ENCODE results near the gene SLC37A4. TPM values are rescaled to one million over a fixed set of nuclear protein-coding genes. Genes with fewer than 3 reads are reported as not detected.
A peak's percentile ranks its signal among the peaks of the same experiment; 100 is the strongest.

Gene SLC37A4
- total RNA-seq, 2 experiments from 2014 or later, result 5.2 to 6.6 TPM

DNA sequence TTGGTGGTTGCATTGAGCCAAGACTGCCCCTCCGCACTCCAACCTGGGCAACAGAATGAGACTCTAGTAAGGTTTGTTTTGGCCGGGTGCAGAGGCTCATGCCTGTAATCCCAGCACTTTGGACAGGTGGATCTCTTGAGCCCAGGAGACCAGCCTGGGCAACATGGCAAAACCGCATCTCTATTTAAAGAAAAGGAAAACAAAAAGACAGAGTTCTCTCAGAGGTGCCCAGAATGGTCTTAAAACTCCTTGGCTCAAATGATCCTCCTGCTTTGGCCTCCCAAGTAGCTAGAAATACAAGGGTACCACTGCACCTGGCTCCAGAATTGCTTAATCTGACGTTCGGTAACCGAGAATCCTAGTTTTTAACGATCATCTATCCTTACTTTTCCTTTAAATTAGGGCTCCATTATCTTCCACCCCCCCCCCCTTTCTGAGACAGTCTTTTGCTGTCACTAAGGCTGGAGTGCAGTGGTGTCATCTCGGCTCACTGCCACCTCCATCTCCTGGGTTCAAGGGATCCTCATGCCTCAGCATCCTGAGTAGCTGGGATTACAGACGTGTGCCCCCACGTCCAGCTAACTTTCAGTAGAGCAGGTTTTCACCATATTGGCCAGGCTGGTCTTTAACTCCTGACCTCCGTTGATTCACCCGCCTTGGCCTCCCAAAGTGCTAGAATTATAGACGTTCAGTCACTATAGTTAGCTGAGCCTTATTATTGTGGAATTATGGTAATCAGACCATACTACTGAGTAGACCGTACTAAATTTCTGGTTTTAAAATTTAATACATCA lies 14.3 kb downstream of the SLC37A4 start:
- no peaks in the 10 kb centered on the region for H3K27me3 ChIP-seq (ENCODE audit: control insufficient read depth in 1 of 2, insufficient read depth in 2 of 2, low read length in 2 of 2)
- peaks cover 45% of the 10 kb centered on the region for H3K4me1 ChIP-seq (ENCODE audit: insufficient read depth, low read length)
- H3K36me3 ChIP-seq (ENCODE audit: insufficient read depth, low read length), result peaks cover 61% of the 10 kb centered on the region
- H3K9me3 ChIP-seq (ENCODE audit: control insufficient read depth in 1 of 2, insufficient read depth in 1 of 2, low read length in 2 of 2), result peaks cover 0 to 3% of the 10 kb centered on the region in 2 experiments
- TF ChIP-seq, protein P1, sequence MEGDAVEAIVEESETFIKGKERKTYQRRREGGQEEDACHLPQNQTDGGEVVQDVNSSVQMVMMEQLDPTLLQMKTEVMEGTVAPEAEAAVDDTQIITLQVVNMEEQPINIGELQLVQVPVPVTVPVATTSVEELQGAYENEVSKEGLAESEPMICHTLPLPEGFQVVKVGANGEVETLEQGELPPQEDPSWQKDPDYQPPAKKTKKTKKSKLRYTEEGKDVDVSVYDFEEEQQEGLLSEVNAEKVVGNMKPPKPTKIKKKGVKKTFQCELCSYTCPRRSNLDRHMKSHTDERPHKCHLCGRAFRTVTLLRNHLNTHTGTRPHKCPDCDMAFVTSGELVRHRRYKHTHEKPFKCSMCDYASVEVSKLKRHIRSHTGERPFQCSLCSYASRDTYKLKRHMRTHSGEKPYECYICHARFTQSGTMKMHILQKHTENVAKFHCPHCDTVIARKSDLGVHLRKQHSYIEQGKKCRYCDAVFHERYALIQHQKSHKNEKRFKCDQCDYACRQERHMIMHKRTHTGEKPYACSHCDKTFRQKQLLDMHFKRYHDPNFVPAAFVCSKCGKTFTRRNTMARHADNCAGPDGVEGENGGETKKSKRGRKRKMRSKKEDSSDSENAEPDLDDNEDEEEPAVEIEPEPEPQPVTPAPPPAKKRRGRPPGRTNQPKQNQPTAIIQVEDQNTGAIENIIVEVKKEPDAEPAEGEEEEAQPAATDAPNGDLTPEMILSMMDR (IDR thresholded peaks at IDR 0.05), result no peak
- Mint-ChIP-seq H3K36me3 (ENCODE audit: low read depth) (peaks cover 94% of the 10 kb centered on the region), H3K27ac (peak overlapping the region; percentile 99), H3K4me1 (ENCODE audit: low read depth) (peaks cover 65% of the 10 kb centered on the region), H3K9me3 (no peaks in the 10 kb centered on the region), H3K27me3 (no peaks in the 10 kb centered on the region), H3K4me3 (peak overlapping the region; percentile 100)
- CTCF ChIA-PET, result interaction anchor here (1.0 to 1.1 kb wide), 2 partner anchors 14 to 19 kb away, joined by 3 to 4 read pairs; partner anchors contain the start of genes CENATAC and SLC37A4
- peak overlapping the region; percentile 93 for H3K27ac ChIP-seq (ENCODE audit: low read depth in 1 of 2, low read length in 2 of 2)
- DNase-seq (no peak), ATAC-seq (ENCODE audit: poor library complexity) (no peak)
- H3K4me3 ChIP-seq (ENCODE audit: low read length), result no peak overlapping the region
- POLR2A ChIA-PET, result interaction anchor here (0.7 to 4.9 kb wide), 4 partner anchors 19 to 86 kb away, joined by 3 to 74 read pairs (median 6); partner anchors contain the start of genes CENATAC, DPAGT1 and VPS11
- intact Hi-C loops (cut with DNase I, micrococcal nuclease), result loop anchor here in 1 of 2 experiments (5.0 kb wide), 1 partner anchor 181 kb away; no protein-coding TSS in a partner anchor

DNA sequence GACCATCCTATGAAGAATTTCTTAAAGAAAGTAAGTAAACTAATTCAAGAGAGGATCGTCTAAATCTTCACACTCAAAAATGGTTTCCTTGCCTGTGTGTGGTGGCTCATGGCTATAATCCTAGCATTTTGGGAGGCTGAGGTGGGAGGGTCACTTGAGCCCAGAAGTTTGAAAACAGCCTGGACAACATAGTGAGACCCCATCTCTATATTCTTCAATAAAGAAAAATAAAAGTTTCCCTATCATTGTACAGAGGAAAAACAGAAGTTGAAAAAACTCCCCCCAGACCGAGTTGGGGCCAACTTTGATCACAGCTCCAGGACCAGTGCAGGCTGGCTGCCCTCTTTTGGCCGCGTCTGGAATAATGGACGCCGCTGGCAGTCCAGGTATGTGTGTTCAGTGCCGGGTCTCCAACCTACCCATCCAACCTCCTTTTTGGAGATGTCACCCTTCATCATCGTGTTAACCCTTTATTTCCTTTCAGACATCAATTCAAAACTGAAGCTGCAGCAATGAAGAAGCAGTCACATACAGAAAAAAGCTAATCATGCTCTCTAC lies 15.5 kb downstream of the SLC37A4 start:
- DNase-seq, result no peak
- intact Hi-C loops (cut with DNase I, micrococcal nuclease), result loop anchor here in 1 of 2 experiments (5.0 kb wide), 1 partner anchor 182 kb away; no protein-coding TSS in a partner anchor
- Histone ChIP-seq H3K9me3 (ENCODE audit: control insufficient read depth in 1 of 2, insufficient read depth in 1 of 2, low read length in 2 of 2) (peaks cover 0 to 3% of the 10 kb centered on the region in 2 experiments), H3K27me3 (ENCODE audit: control insufficient read depth in 1 of 2, insufficient read depth in 2 of 2, low read length in 2 of 2) (no peaks in the 10 kb centered on the region), H3K36me3 (ENCODE audit: insufficient read depth, low read length) (peaks cover 64% of the 10 kb centered on the region), H3K27ac (ENCODE audit: low read depth in 1 of 2, low read length in 2 of 2) (no peak overlapping the region), H3K4me1 (ENCODE audit: insufficient read depth, low read length) (peaks cover 33% of the 10 kb centered on the region), H3K4me3 (ENCODE audit: low read length) (no peak overlapping the region)
- ATAC-seq (ENCODE audit: poor library complexity), result no peak
- Mint-ChIP-seq H3K4me3 (peak overlapping the region; percentile 100), H3K27me3 (no peaks in the 10 kb centered on the region), H3K9me3 (no peaks in the 10 kb centered on the region), H3K4me1 (ENCODE audit: low read depth) (peaks cover 57% of the 10 kb centered on the region), H3K27ac (peak overlapping the region; percentile 99), H3K36me3 (ENCODE audit: low read depth) (peaks cover 92% of the 10 kb centered on the region)
- ChIA-PET POLR2A (interaction anchor here (0.7 to 4.9 kb wide), 5 partner anchors 16 to 80 kb away, joined by 3 to 74 read pairs (median 4); partner anchors contain the start of genes CENATAC, SLC37A4 and VPS11), CTCF (interaction anchor here (1.0 to 1.1 kb wide), 2 partner anchors 15 to 17 kb away, joined by 3 to 4 read pairs; partner anchors contain the start of genes CENATAC and SLC37A4)
- TF ChIP-seq, protein P1 (IDR thresholded peaks at IDR 0.05), result no peak

DNA sequence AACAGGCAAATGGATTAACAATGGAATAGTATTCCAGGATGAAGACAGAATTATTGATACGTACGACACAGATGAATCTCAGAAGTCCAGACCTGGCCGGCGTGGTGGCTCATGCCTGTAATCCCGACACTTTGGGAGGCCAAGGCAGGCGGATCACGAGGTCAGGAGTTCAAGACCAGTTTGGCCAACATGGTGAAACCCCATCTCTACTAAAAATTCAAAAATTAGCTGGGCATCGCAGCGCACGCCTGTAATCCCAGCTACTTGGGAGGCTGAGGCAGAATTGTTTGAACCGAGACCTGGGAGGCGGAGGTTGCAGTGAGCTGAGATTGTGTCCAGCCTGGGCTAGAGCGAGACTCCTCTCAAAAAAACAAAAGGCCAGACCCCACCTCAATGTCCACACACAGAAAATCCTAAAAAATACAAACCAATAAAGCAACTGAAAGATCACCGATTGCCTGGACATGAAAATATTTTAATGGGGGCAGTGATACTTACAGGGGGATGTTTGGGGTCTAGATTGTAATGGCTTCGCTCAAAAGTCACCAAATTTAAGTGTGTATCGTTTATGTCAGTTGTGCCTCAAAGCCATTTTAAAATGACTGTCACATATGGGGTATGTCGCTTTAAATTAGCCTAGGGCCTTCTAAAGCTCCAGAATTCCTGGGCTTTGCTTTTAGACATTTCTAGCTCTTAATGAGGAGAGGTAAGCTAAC lies 16.3 kb downstream of the SLC37A4 start:
- peak overlapping the region; percentile 49 for H3K27ac Mint-ChIP-seq
- Histone ChIP-seq H3K36me3 (ENCODE audit: insufficient read depth, low read length) (peaks cover 68% of the 10 kb centered on the region), H3K4me3 (ENCODE audit: low read length) (no peak overlapping the region), H3K9me3 (ENCODE audit: control insufficient read depth in 1 of 2, insufficient read depth in 1 of 2, low read length in 2 of 2) (peaks cover 0 to 3% of the 10 kb centered on the region in 2 experiments), H3K4me1 (ENCODE audit: insufficient read depth, low read length) (peaks cover 25% of the 10 kb centered on the region), H3K27me3 (ENCODE audit: control insufficient read depth in 1 of 2, insufficient read depth in 2 of 2, low read length in 2 of 2) (no peaks in the 10 kb centered on the region), H3K27ac (ENCODE audit: low read depth in 1 of 2, low read length in 2 of 2) (no peak overlapping the region)
- POLR2A ChIA-PET, result interaction anchor here (0.8 to 1.8 kb wide), 4 partner anchors 16 to 53 kb away, joined by 3 to 8 read pairs (median 4); partner anchors contain the start of genes CENATAC, SLC37A4 and VPS11
- intact Hi-C loops (cut with DNase I, micrococcal nuclease), result no loop called here
- DNase-seq, result no peak
- TF ChIP-seq, protein P1 (IDR thresholded peaks at IDR 0.05), result no peak
- no peak for ATAC-seq (ENCODE audit: poor library complexity)
- CTCF ChIA-PET, result no interaction called here
- H3K27me3 Mint-ChIP-seq, result no peaks in the 10 kb centered on the region
- peak overlapping the region; percentile 38 for H3K4me3 Mint-ChIP-seq
- H3K9me3 Mint-ChIP-seq, result no peaks in the 10 kb centered on the region
- peaks cover 50% of the 10 kb centered on the region for H3K4me1 Mint-ChIP-seq (ENCODE audit: low read depth)
- peaks cover 93% of the 10 kb centered on the region for H3K36me3 Mint-ChIP-seq (ENCODE audit: low read depth)
